Natural killer cell (primary cell): ENCODE data around the gene KSR2. TPM values are rescaled to one million over a fixed set of nuclear protein-coding genes. Genes with fewer than 3 reads are reported as not detected.

ENCODE experiments used
- ATAC-seq, 3 donors: fragments of 150-1000 bp in 2 of 3; fragments of 200-7000 bp in 1 of 3; cut with Tn5 transposase; 1 replicate in 1 of 3; 2 replicates in 2 of 3; pipeline ENCODE4 v1.10.0; 2021; ENCODE audit warnings: mild to moderate bottlenecking in 2 of 3, moderate library complexity in 2 of 3
- DNase-seq, 2 donors: peaks; one replicate each; pipeline versions ENCODE4 v3.0.0 to v3.0.0-alpha.2; 2013 to 2021; ENCODE audit warnings: mixed read lengths in 1 of 2
- H3K27ac ChIP-seq: one replicate; pipeline ENCODE4 v1.5.1; 2013; ENCODE audit warnings: mild to moderate bottlenecking, low read length
- H3K27me3 ChIP-seq: one replicate; pipeline ENCODE4 v1.6.1; 2013; ENCODE audit warnings: low read length; ENCODE audit not compliant: control insufficient read depth, insufficient read depth
- H3K36me3 ChIP-seq: one replicate; pipeline ENCODE4 v1.6.1; 2013; ENCODE audit warnings: low read length; ENCODE audit not compliant: control insufficient read depth, insufficient read depth
- H3K4me1 ChIP-seq: one replicate; pipeline ENCODE4 v1.6.1; 2013; ENCODE audit warnings: low read length; ENCODE audit not compliant: control insufficient read depth, insufficient read depth
- H3K4me3 ChIP-seq: one replicate; pipeline ENCODE4 v1.5.1; 2013; ENCODE audit warnings: low read length
- H3K9me3 ChIP-seq: one replicate; pipeline ENCODE4 v1.6.1; 2013; ENCODE audit warnings: low read length; ENCODE audit not compliant: control insufficient read depth, insufficient read depth
- H3K27ac Mint-ChIP-seq, 2 donors: one replicate each; pipeline ENCODE4 v1.8.0; 2022; ENCODE audit warnings: mild to moderate bottlenecking in 2 of 2, mixed read lengths in 2 of 2, moderate library complexity in 1 of 2
- H3K27me3 Mint-ChIP-seq, 2 donors: one replicate each; pipeline ENCODE4 v1.8.0; 2022; ENCODE audit warnings: low read depth in 2 of 2, mixed read lengths in 2 of 2
- H3K36me3 Mint-ChIP-seq: one replicate; pipeline ENCODE4 v1.8.0; 2022; ENCODE audit warnings: mixed read lengths
- H3K4me1 Mint-ChIP-seq, 2 donors: one replicate each; pipeline ENCODE4 v1.8.0; 2022; ENCODE audit warnings: mixed read lengths in 2 of 2
- H3K4me3 Mint-ChIP-seq: one replicate; pipeline ENCODE4 v1.8.0; 2022; ENCODE audit warnings: mild to moderate bottlenecking, moderate library complexity, mixed read lengths
- H3K9me3 Mint-ChIP-seq, 2 donors: one replicate each; pipeline ENCODE4 v1.8.0; 2022; ENCODE audit warnings: mixed read lengths in 2 of 2
- WGBS: methylation state at CpG from one replicate; pipeline ENCODE4 v1.1.7; 2013; ENCODE audit warnings: missing lambda C conversion rate; ENCODE audit not compliant: insufficient coverage; 5-methylcytosine and 5-hydroxymethylcytosine counted together
- intact Hi-C: fragments of 100-400 bp; cut with micrococcal nuclease; formaldehyde crosslinking; loops from one replicate; pipeline ENCODE4 v1.14.2; 2022
- total RNA-seq, 4 donors: library from RNA; stranded (reverse); fragments of 120-200 nt in 1 of 4; gene quantifications; one replicate each; pipeline versions ENCODE4 v1.2.3 to v1.2.4, GENCODE V29; 2013 to 2022
- TF ChIP-seq, protein P1 (sequence below): fragments of 200-600 bp; IDR thresholded peaks from one replicate; pipeline ENCODE4 v1.8.0; 2022; ENCODE audit warnings: antibody characterized with exemption

The KSR2 gene
- total RNA-seq, 3 donors from 2014 or later (not counting 1 experiment from before 2014, with no cell fraction given): not detected

DNA sequence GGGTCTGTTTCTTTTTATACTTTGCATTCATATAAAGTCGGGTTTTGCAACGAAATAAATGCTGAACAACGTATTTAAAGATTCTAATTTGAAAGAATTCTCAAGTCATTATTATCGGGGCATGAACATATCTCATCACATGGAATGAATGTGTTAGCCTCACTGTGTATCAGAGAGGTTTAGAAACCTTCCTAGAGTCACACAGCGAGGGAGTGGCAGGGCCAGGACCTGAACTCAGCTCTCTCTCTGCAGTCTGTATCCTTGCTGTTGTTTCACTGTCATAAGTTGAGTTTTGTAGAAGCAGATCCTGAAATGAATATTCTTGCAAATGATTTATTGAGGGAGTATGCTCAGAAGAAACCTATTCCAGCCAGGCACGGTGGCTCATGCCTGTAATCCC, 398.2 kb downstream of the KSR2 start:
- H3K27me3 ChIP-seq: no peaks in the 10 kb centered on the region
- Mint-ChIP-seq H3K4me1 (no peaks in the 10 kb centered on the region), H3K4me3 (no peak overlapping the region), H3K9me3 (no peaks in the 10 kb centered on the region), H3K27me3 (peaks cover 0 to 4% of the 10 kb centered on the region in 2 donors), H3K27ac (no peak overlapping the region), H3K36me3 (no peaks in the 10 kb centered on the region)
- intact Hi-C loops: no loop called here
- ATAC-seq (no peak), DNase-seq (no peak)
- TF ChIP-seq, protein P1, sequence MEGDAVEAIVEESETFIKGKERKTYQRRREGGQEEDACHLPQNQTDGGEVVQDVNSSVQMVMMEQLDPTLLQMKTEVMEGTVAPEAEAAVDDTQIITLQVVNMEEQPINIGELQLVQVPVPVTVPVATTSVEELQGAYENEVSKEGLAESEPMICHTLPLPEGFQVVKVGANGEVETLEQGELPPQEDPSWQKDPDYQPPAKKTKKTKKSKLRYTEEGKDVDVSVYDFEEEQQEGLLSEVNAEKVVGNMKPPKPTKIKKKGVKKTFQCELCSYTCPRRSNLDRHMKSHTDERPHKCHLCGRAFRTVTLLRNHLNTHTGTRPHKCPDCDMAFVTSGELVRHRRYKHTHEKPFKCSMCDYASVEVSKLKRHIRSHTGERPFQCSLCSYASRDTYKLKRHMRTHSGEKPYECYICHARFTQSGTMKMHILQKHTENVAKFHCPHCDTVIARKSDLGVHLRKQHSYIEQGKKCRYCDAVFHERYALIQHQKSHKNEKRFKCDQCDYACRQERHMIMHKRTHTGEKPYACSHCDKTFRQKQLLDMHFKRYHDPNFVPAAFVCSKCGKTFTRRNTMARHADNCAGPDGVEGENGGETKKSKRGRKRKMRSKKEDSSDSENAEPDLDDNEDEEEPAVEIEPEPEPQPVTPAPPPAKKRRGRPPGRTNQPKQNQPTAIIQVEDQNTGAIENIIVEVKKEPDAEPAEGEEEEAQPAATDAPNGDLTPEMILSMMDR: no peak
- no peak overlapping the region for H3K27ac ChIP-seq
- no peaks in the 10 kb centered on the region for H3K4me1 ChIP-seq
- H3K36me3 ChIP-seq: no peaks in the 10 kb centered on the region
- no peak overlapping the region for H3K4me3 ChIP-seq
- no peaks in the 10 kb centered on the region for H3K9me3 ChIP-seq
- 90% methylated on average over 6 of the region's 6 CpGs for WGBS

DNA sequence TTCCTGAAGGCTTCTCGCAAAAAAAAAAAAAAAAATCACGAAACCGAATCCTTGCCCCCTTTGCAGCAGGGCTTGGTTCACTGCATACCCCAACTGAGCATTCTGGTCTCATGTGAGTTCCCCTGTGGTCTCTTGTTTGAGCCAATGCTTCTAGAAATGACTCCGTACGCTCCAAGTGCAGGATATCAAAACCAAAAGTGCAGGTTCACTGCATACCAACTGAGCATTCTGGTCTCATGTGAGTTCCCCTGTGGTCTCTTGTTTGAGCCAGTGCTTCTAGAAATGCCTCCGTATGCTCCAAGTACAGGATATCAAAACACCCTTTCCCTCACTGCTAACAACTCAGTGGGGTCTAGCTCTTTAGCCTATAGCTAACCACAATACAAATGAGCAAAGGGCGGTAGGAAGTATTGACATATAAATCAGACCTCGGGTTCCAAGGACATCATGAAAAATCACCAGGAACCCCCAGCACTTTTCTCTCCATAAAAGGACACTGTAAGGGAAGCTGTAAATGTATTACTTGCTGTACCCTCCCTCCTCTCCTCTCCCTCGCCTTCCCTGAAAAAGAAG, 401.1 kb downstream of the KSR2 start:
- H3K9me3 ChIP-seq: no peaks in the 10 kb centered on the region
- Mint-ChIP-seq H3K4me3 (no peak overlapping the region), H3K27me3 (peaks cover 6 to 7% of the 10 kb centered on the region in 2 donors), H3K36me3 (no peaks in the 10 kb centered on the region), H3K27ac (no peak overlapping the region), H3K4me1 (no peaks in the 10 kb centered on the region), H3K9me3 (no peaks in the 10 kb centered on the region)
- H3K4me3 ChIP-seq: no peak overlapping the region
- intact Hi-C loops: no loop called here
- DNase-seq: no peak
- TF ChIP-seq, protein P1: no peak
- no peak overlapping the region for H3K27ac ChIP-seq
- H3K36me3 ChIP-seq: no peaks in the 10 kb centered on the region
- H3K4me1 ChIP-seq: no peaks in the 10 kb centered on the region
- H3K27me3 ChIP-seq: no peaks in the 10 kb centered on the region
- WGBS: 65% methylated on average over 7 of the region's 9 CpGs
- ATAC-seq: no peak

DNA sequence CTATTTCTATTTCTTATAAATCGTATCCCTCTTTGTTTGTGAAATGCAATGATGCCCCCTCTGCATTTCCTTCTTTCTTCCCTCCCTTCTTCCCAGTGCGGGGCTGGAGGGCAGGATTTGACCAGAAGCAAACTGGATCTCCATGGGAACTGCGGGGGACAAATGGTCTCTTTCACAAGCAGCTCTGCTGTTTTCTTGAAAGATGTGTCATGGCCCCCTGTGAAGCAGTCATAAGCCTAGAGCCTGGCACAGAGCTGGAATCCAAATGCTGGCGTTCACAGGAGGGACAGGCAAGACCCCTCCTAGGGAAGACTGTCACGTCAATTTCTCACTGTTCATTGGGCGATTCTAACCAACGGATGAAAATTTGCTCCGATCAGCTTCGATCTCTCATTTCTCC, 403.9 kb downstream of the KSR2 start:
- no peaks in the 10 kb centered on the region for H3K27me3 ChIP-seq
- Mint-ChIP-seq H3K27me3 (peaks cover 6 to 11% of the 10 kb centered on the region in 2 donors), H3K9me3 (no peaks in the 10 kb centered on the region), H3K36me3 (no peaks in the 10 kb centered on the region), H3K4me3 (no peak overlapping the region), H3K4me1 (no peaks in the 10 kb centered on the region), H3K27ac (no peak overlapping the region)
- ATAC-seq (no peak), DNase-seq (no peak)
- WGBS: 56% methylated on average over 9 of the region's 9 CpGs
- H3K4me3 ChIP-seq: no peak overlapping the region
- intact Hi-C loops: no loop called here
- H3K36me3 ChIP-seq: no peaks in the 10 kb centered on the region
- no peaks in the 10 kb centered on the region for H3K9me3 ChIP-seq
- no peaks in the 10 kb centered on the region for H3K4me1 ChIP-seq
- TF ChIP-seq, protein P1: no peak
- H3K27ac ChIP-seq: no peak overlapping the region

DNA sequence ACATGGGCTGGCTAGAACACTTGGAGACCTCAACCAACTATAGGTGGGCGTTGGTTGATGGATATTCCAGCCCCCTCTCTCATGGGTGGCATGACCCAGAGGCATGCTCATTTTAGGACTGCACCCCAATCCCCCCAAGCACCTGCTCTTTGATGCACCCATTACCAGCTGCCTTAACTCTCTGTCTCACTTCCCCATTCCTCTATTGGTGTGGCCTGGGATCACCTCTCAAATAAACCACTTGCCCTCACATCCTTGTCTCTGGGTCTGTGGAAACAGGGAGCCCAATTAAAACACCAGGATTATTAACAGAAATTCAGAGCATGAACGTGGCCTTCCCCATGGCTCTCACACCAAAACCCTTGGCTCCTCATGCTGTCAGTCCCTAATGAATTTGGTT, 405.1 kb downstream of the KSR2 start:
- DNase-seq: no peak
- Mint-ChIP-seq H3K27ac (no peak overlapping the region), H3K27me3 (peaks cover 9 to 14% of the 10 kb centered on the region in 2 donors), H3K9me3 (peaks cover 0 to 2% of the 10 kb centered on the region in 2 donors), H3K36me3 (no peaks in the 10 kb centered on the region), H3K4me3 (no peak overlapping the region), H3K4me1 (no peaks in the 10 kb centered on the region)
- no peak for ATAC-seq
- TF ChIP-seq, protein P1: no peak
- Histone ChIP-seq H3K9me3 (no peaks in the 10 kb centered on the region), H3K36me3 (no peaks in the 10 kb centered on the region), H3K27ac (no peak overlapping the region), H3K4me3 (no peak overlapping the region), H3K27me3 (no peaks in the 10 kb centered on the region), H3K4me1 (no peaks in the 10 kb centered on the region)
- intact Hi-C loops: no loop called here
- 60% methylated on average over 2 of the region's 2 CpGs for WGBS
